ENCODE results near the gene JPH4. TPM values are rescaled to one million over a fixed set of nuclear protein-coding genes. Genes with fewer than 3 reads are reported as not detected.

JPH4 gene
- total RNA-seq, 2 experiments from 2014 or later = not detected

DNA sequence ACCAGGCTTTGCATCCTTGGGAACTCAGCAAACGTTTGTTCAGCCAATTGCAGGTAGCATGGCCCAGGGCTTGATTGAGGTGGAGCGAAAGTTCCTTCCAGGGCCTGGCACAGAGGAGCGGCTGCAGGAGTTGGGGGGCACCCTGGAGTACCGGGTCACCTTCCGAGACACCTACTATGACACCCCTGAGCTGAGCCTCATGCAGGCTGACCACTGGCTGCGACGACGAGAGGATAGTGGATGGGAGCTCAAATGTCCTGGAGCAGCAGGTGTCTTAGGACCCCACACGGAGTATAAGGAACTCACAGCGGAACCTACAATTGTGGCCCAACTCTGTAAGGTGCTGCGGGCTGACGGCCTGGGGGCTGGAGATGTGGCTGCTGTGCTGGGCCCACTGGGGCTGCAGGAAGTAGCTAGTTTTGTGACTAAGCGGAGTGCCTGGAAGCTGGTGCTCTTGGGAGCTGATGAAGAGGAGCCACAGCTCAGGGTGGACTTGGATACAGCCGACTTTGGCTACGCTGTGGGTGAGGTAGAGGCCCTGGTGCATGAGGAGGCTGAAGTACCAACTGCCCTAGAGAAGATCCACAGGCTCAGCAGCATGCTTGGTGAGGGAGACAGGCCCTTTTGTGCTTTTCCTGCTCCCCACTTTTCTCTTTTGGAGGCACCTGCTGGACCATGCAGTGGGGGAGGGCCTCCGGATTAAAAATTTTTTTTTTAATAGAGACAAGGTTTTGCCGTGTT is 21.7 kb downstream of the JPH4 start:
- Mint-ChIP-seq H3K9me3 (no peaks in the 10 kb centered on the region), H3K4me1 (peaks cover 42% of the 10 kb centered on the region), H3K27ac (peak overlapping the region; percentile 90), H3K4me3 (peak overlapping the region; percentile 97), H3K27me3 (no peaks in the 10 kb centered on the region), H3K36me3 (ENCODE audit: low read depth) (peaks cover 32% of the 10 kb centered on the region)
- ChIA-PET POLR2A (interaction anchor here (0.7 to 3.0 kb wide), 4 partner anchors 8 to 82 kb away, joined by 3 to 16 read pairs (median 4); partner anchors contain the start of gene AP1G2), CTCF (interaction anchor here (0.6 to 9.3 kb wide), 6 partner anchors 10 to 792 kb away, joined by 3 to 148 read pairs (median 3); no protein-coding TSS in a partner anchor)
- no peak for DNase-seq

GRCh38 chr14:23555882-23556699 is 22.5 kb downstream of the JPH4 start, which contains the start of gene THTPA:
Gene THTPA, plus strand, starts transcription at chr14:23556271. Its CDS starts 487 bp downstream, at chr14:23556758.
- peaks cover 43% of the 10 kb centered on the region for H3K4me1 Mint-ChIP-seq
- DNase-seq = peak; percentile 95
- POLR2A ChIA-PET = interaction anchor here (0.6 to 3.0 kb wide), 7 partner anchors 9 to 256 kb away, joined by 3 to 16 read pairs (median 4); partner anchors contain the start of gene AP1G2
- H3K27ac Mint-ChIP-seq = peak within 1 kb of the TSS; percentile 90
- CTCF ChIA-PET = interaction anchor here (0.6 to 9.3 kb wide), 6 partner anchors 11 to 791 kb away, joined by 3 to 148 read pairs (median 4); partner anchors contain the start of gene AP1G2
- no peaks in the 10 kb centered on the region for H3K9me3 Mint-ChIP-seq
- H3K36me3 Mint-ChIP-seq (ENCODE audit: low read depth) = peaks cover 24% of the 10 kb centered on the region
- no peaks in the 10 kb centered on the region for H3K27me3 Mint-ChIP-seq
- H3K4me3 Mint-ChIP-seq = peak within 1 kb of the TSS; percentile 97

GRCh38 chr14:23555533-23555881 is 23.1 kb downstream of the JPH4 start:
- Mint-ChIP-seq H3K36me3 (ENCODE audit: low read depth) (peaks cover 19% of the 10 kb centered on the region), H3K4me3 (peak overlapping the region; percentile 97), H3K27ac (peak overlapping the region; percentile 90), H3K9me3 (no peaks in the 10 kb centered on the region), H3K27me3 (no peaks in the 10 kb centered on the region), H3K4me1 (peaks cover 40% of the 10 kb centered on the region)
- POLR2A ChIA-PET = interaction anchor here (0.6 to 1.0 kb wide), 4 partner anchors 12 to 255 kb away, joined by 3 to 11 read pairs (median 4); partner anchors contain the start of gene AP1G2
- CTCF ChIA-PET = interaction anchor here (0.9 to 9.3 kb wide), 2 partner anchors 12 to 77 kb away, joined by 5 to 148 read pairs; partner anchors contain the start of gene AP1G2
- no peak for DNase-seq

DNA sequence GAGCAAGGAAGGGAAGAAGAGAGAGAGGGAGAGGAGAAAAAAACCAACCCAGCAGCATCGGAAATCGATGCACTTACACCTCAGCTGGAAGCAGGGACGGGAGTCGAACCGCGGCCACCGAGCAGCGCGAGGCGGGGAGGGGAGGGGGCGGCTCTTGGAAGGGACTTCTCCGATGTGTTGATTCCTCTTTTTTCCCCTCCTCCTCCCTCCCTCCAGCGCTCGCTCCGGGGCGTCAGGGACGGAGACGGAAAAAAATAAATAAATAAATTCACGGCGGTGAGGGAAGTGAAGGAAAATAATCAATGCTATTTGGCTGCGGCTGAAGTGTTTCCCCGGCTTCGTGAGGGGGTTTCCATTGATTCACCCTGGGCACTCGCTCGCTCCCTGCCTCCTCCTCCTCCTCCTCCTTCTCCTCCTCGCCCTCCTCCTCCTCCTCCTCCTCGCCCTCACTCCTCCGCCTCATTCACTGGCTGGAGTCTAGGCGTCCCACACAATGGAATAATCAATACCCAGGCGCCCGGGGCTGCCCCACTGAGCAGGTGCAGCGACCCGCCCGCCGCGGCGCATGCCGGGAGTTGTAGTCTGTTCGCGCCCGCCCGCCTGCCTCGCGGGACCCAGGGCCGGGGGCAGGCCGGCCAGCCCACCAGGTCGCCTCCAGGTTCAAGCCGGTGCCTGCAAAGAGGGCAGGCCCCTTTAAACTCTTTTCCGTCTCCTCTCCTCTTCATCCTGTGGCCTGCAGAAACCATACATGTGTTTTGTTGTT is 27.1 kb downstream of the JPH4 start, which contains the start of gene ZFHX2:
Gene ZFHX2, minus strand, starts transcription at position 500 of the 763 bp plus-strand sequence. CDS start 16,440 bp downstream, outside the sequence.
- peak; percentile 80 for DNase-seq
- peak within 1 kb of the TSS; percentile 44 for H3K27ac Mint-ChIP-seq
- H3K4me1 Mint-ChIP-seq = peaks cover 15% of the 10 kb centered on the region
- no peaks in the 10 kb centered on the region for H3K36me3 Mint-ChIP-seq (ENCODE audit: low read depth)
- ChIA-PET POLR2A (interaction anchor here (1.0 to 1.1 kb wide), 3 partner anchors 16 to 231 kb away, joined by 3 to 5 read pairs (median 4); partner anchors contain the start of genes AP1G2, NGDN and PABPN1), CTCF (interaction anchor here (0.8 to 2.1 kb wide), 4 partner anchors 10 to 95 kb away, joined by 3 to 14 read pairs (median 3); no protein-coding TSS in a partner anchor)
- no peaks in the 10 kb centered on the region for H3K9me3 Mint-ChIP-seq
- H3K27me3 Mint-ChIP-seq = no peaks in the 10 kb centered on the region
- H3K4me3 Mint-ChIP-seq = peak within 1 kb of the TSS; percentile 18

GRCh38 chr14:23550812-23551265 is 27.8 kb downstream of the JPH4 start:
- POLR2A ChIA-PET = interaction anchor here (1.0 kb wide), 1 partner anchor 81 kb away, joined by 3 read pairs; the partner anchor contains the start of gene NGDN
- no peaks in the 10 kb centered on the region for H3K27me3 Mint-ChIP-seq
- peaks cover 11% of the 10 kb centered on the region for H3K4me1 Mint-ChIP-seq
- H3K9me3 Mint-ChIP-seq = no peaks in the 10 kb centered on the region
- H3K4me3 Mint-ChIP-seq = no peak overlapping the region
- no peak overlapping the region for H3K27ac Mint-ChIP-seq
- CTCF ChIA-PET = interaction anchor here (1.6 to 2.1 kb wide), 2 partner anchors 10 to 13 kb away, joined by 3 to 14 read pairs; no protein-coding TSS in a partner anchor
- no peaks in the 10 kb centered on the region for H3K36me3 Mint-ChIP-seq (ENCODE audit: low read depth)
- DNase-seq = no peak

DNA sequence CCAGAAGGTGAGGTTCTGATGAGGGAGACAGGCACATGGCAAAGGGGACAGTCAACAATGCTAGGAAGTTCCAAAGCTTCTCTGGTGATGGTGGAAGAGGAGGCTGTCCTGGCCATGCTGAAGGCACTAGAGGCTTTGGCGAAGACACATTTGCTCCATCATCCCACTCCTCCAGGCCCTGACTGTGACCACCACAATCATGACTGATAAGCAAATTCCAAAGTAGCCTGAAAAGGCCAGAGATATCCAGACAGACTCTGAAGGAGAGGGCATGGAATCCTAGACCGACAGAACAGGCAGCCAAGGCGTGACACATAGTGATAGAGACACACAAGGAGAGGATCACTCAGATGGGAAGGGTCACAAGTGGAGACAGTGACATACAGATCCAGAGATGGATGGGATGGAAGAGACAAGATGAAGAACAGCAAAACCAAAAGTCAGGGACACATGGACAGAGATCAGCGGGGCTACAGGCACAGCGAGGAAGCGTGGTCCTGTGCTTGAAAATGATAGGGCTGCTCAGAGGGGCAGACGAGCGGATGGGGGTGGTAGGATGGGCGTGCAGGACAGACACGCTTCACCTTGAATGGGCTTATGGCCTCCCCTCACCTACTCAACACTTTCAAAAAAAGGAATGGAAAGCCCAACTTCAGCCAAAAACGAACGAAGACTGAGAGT is 28.3 kb downstream of the JPH4 start:
- no peak overlapping the region for H3K27ac Mint-ChIP-seq
- CTCF ChIA-PET = no interaction called here
- no peaks in the 10 kb centered on the region for H3K27me3 Mint-ChIP-seq
- H3K9me3 Mint-ChIP-seq = no peaks in the 10 kb centered on the region
- no peaks in the 10 kb centered on the region for H3K36me3 Mint-ChIP-seq (ENCODE audit: low read depth)
- POLR2A ChIA-PET = interaction anchor here (1.0 kb wide), 1 partner anchor 80 kb away, joined by 3 read pairs; the partner anchor contains the start of gene NGDN
- H3K4me3 Mint-ChIP-seq = no peak overlapping the region
- DNase-seq = no peak
- peaks cover 10% of the 10 kb centered on the region for H3K4me1 Mint-ChIP-seq

DNA sequence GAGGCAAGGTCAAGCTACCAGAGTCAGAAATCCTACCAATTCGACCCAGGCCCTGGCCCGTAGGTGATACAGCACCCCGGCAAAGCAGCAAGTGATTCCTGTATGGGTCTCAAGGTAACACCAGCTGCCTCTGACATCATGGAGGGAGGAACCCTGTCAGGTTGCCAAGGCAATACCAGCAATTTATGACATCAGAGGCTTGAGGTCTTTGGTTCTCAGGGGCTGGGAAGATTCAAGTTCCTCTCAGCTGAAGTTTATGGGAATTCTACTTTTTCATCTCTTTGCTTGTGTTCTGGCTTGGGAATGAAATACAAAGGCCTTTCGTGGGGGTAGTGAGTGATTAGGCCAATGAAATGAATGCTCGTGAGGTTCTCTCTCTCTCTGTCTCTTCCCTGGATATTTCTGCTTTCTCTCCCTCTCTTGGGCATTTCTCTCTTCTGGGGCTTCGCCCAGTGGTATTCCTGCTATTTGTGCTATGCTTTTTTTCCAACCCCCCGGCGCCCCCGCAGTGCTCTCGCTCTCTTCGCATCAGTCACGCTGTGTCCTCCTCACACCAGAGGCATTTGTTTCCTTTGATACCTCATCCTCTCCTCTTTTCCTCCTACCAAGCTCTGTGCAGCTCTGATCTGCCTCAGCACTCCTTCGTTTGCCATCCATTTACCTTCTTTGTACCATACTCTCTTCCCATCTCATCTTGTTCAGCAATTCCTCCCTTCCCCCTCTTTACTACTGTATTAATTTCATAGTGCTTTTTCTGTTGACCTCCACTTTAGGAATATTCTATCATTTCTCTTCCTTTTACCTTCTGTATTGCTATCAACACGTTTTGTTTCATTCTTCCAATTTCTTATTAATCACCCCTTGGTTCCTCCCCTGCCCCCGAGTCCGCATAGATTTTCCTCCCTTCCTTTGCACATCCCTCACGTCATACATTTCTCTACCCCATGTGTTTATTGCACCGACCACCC is 30.0 kb downstream of the JPH4 start:
- no peak overlapping the region for H3K27ac Mint-ChIP-seq
- H3K4me1 Mint-ChIP-seq = peaks cover 4% of the 10 kb centered on the region

GRCh38 chr14:23547924-23548323 is 30.7 kb downstream of the JPH4 start:
- Mint-ChIP-seq H3K9me3 (no peaks in the 10 kb centered on the region), H3K27me3 (no peaks in the 10 kb centered on the region), H3K36me3 (ENCODE audit: low read depth) (no peaks in the 10 kb centered on the region), H3K4me3 (no peak overlapping the region), H3K4me1 (peaks cover 3% of the 10 kb centered on the region), H3K27ac (no peak overlapping the region)
- DNase-seq = no peak
- CTCF ChIA-PET = interaction anchor here (1.0 to 1.2 kb wide), 3 partner anchors 12 to 80 kb away, joined by 3 to 5 read pairs (median 4); no protein-coding TSS in a partner anchor
- POLR2A ChIA-PET = no interaction called here

More for the DNA sequence above, 30.0 kb downstream of the JPH4 start:
- H3K4me3 Mint-ChIP-seq = no peak overlapping the region
- H3K9me3 Mint-ChIP-seq = no peaks in the 10 kb centered on the region
- POLR2A ChIA-PET = no interaction called here
- H3K27me3 Mint-ChIP-seq = no peaks in the 10 kb centered on the region
- no peaks in the 10 kb centered on the region for H3K36me3 Mint-ChIP-seq (ENCODE audit: low read depth)
- CTCF ChIA-PET = interaction anchor here (0.9 to 1.2 kb wide), 4 partner anchors 11 to 81 kb away, joined by 3 to 5 read pairs (median 4); no protein-coding TSS in a partner anchor
- no peak for DNase-seq

- Mint-ChIP-seq H3K9me3 (no peaks in the 10 kb centered on the region), H3K4me1 (no peaks in the 10 kb centered on the region), H3K27ac (no peak overlapping the region), H3K4me3 (no peak overlapping the region), H3K27me3 (no peaks in the 10 kb centered on the region), H3K36me3 (ENCODE audit: low read depth) (no peaks in the 10 kb centered on the region)
- ChIA-PET POLR2A (no interaction called here), CTCF (interaction anchor here (1.0 kb wide), 1 partner anchor 14 kb away, joined by 3 read pairs; no protein-coding TSS in a partner anchor)
- DNase-seq = no peak
Measured at GRCh38 chr14:23546450-23547035, 32.0 kb downstream of the JPH4 start.

GRCh38 chr14:23545740-23546365 is 32.7 kb downstream of the JPH4 start:
- ChIA-PET CTCF (interaction anchor here (1.0 kb wide), 1 partner anchor 15 kb away, joined by 3 read pairs; no protein-coding TSS in a partner anchor), POLR2A (no interaction called here)
- no peak for DNase-seq
- Mint-ChIP-seq H3K27me3 (no peaks in the 10 kb centered on the region), H3K27ac (no peak overlapping the region), H3K36me3 (ENCODE audit: low read depth) (no peaks in the 10 kb centered on the region), H3K9me3 (no peaks in the 10 kb centered on the region), H3K4me1 (no peaks in the 10 kb centered on the region), H3K4me3 (no peak overlapping the region)
